ENCODE data around the gene MAP3K12. TPM values are rescaled to one million over a fixed set of nuclear protein-coding genes. Genes with fewer than 3 reads are reported as not detected.

Gene MAP3K12
- total RNA-seq, 1 experiment from 2014 or later: 4.6 TPM

DNA sequence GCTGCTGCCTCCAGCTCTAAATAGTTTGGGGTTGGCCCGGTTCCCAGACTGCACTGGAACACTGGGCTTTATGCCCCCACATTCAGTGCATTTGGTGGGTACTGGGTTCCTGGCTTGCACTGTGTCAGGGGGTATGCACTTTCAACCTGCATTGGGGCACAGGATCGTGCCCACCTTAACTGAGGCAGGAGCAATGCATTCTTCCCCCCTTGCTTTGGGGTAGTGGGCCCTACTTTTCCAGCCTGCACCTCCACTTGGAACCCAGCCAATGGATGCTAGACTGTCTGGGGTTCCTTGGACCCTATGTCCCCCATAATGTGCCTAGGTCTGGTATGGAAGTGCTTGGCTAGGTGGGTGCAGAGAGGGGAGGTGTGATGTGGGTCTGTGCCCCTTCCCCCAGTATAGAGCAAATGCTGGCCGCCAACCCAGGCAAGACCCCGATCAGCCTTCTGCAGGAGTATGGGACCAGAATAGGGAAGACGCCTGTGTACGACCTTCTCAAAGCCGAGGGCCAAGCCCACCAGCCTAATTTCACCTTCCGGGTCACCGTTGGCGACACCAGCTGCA lies 2.4 kb upstream of the MAP3K12 start:
- TSS peak; percentile 69 for BruUV-seq (replicated peaks)
- CTCF ChIA-PET: interaction anchor here (0.5 to 2.0 kb wide), 4 partner anchors 80 to 180 kb away, joined by 3 to 11 read pairs (median 4); partner anchors contain the start of gene AAAS
- peak overlapping the region; percentile 76 for H3K4me3 Mint-ChIP-seq (ENCODE audit: low read depth, unreplicated experiment)
- TF ChIP-seq, protein P1, sequence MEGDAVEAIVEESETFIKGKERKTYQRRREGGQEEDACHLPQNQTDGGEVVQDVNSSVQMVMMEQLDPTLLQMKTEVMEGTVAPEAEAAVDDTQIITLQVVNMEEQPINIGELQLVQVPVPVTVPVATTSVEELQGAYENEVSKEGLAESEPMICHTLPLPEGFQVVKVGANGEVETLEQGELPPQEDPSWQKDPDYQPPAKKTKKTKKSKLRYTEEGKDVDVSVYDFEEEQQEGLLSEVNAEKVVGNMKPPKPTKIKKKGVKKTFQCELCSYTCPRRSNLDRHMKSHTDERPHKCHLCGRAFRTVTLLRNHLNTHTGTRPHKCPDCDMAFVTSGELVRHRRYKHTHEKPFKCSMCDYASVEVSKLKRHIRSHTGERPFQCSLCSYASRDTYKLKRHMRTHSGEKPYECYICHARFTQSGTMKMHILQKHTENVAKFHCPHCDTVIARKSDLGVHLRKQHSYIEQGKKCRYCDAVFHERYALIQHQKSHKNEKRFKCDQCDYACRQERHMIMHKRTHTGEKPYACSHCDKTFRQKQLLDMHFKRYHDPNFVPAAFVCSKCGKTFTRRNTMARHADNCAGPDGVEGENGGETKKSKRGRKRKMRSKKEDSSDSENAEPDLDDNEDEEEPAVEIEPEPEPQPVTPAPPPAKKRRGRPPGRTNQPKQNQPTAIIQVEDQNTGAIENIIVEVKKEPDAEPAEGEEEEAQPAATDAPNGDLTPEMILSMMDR (IDR thresholded peaks at IDR 0.05; ENCODE audit: unreplicated experiment): no peak
- peaks cover 10% of the 10 kb centered on the region for H3K27me3 Mint-ChIP-seq (ENCODE audit: unreplicated experiment)
- peaks cover 57% of the 10 kb centered on the region for H3K36me3 Mint-ChIP-seq (ENCODE audit: insufficient read depth, unreplicated experiment)
- peaks cover 18% of the 10 kb centered on the region for H3K4me1 Mint-ChIP-seq (ENCODE audit: low read depth, unreplicated experiment)
- H3K9me3 Mint-ChIP-seq (ENCODE audit: low read depth, unreplicated experiment): no peaks in the 10 kb centered on the region
- intact Hi-C loops (cut with micrococcal nuclease; ENCODE audit: unreplicated experiment): no loop called here
- DNase-seq: no peak
- no peak overlapping the region for H3K27ac Mint-ChIP-seq (ENCODE audit: unreplicated experiment)

DNA sequence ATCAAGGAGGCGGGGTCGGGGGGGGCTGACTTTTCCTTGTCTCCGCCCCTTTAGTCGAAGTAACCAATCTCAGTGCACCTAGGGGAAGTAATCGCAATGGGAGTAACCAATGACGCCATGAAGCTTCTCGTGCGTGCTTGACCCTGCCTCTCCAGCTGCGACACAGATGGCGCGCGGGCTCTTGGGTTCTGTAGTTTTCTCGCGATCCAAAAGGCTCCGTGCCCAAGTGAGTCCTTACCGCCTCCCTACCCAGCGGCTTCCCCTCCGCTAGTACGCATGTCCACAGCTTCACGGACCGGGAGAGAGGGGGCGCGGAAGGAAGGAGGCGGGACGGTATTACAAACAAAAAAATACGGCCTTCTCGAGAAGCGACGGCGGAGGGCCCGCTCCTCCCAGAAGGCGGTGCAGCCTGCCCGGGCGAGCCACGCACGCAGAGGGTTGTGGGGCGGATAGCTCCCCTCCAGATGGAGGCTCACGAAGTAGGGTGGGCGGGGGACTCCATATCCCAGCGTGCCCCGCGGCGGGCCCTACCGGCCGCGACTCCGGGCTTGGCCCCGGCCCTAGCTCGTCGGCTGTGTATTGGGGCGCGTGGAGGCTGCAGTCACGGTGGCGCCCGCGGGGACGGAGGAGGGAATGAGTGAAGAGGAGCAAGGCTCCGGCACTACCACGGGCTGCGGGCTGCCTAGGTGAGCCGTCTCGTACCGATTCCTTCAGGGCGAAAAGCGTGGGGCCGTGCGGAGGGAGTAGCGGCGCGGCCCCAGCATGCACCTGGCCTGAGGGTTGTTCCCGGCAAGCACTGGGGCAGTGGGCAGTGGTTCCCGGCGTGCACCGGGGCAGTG lies 1.7 kb upstream of the MAP3K12 start, which contains the start of gene TARBP2:
TARBP2 (plus strand) TSS at position 508 of the 839 bp plus-strand sequence; CDS start at position 634, 126 bp downstream.
- Mint-ChIP-seq H3K9me3 (ENCODE audit: low read depth, unreplicated experiment) (no peaks in the 10 kb centered on the region), H3K27me3 (ENCODE audit: unreplicated experiment) (peaks cover 10% of the 10 kb centered on the region), H3K27ac (ENCODE audit: unreplicated experiment) (peak within 1 kb of the TSS; percentile 62), H3K4me1 (ENCODE audit: low read depth, unreplicated experiment) (peaks cover 25% of the 10 kb centered on the region), H3K36me3 (ENCODE audit: insufficient read depth, unreplicated experiment) (peaks cover 57% of the 10 kb centered on the region), H3K4me3 (ENCODE audit: low read depth, unreplicated experiment) (peak within 1 kb of the TSS; percentile 76)
- TF ChIP-seq, protein P1 (IDR thresholded peaks at IDR 0.05; ENCODE audit: unreplicated experiment): no peak
- no TSS peak for BruUV-seq (replicated peaks)
- CTCF ChIA-PET: interaction anchor here (0.5 to 2.0 kb wide), 5 partner anchors 80 to 195 kb away, joined by 3 to 11 read pairs (median 4); partner anchors contain the start of gene AAAS
- peak; percentile 93 for DNase-seq
- intact Hi-C loops (cut with micrococcal nuclease; ENCODE audit: unreplicated experiment): no loop called here

DNA sequence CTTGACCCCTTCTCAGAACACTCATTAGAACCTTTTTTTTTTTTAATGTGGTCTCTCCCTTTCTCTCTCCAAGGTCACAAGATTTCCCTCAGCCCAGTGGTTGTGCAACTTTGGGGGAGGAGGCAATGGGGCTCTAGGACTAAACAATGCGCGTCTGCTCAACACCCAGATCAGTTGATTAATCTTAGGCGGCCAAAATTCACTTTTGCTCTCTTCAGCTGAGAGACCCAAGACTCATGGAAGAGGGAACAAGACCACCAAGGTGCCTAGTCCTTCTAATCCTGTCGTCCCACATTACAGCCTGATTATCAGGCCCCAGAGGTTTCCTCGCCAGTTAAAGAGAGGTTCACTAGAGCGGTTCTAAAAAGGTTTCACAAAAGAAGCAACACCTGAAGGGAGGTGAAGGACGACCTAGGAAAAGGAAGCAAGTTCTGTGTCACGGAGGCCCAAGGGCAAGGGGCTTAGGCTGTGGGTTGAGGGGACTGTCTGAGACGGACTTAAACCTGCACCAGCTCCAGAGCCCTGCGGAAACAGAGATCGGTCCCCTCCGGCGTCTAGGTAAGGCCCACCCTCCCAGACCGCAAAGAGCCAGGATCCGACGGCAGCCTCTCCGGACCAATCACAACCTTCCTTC lies 1.0 kb upstream of the MAP3K12 start:
- TSS peak; percentile 87 for BruUV-seq (replicated peaks)
- CTCF ChIA-PET: interaction anchor here (0.9 to 2.0 kb wide), 3 partner anchors 79 to 194 kb away, joined by 3 to 11 read pairs (median 4); partner anchors contain the start of gene AAAS
- peak overlapping the region; percentile 76 for H3K4me3 Mint-ChIP-seq (ENCODE audit: low read depth, unreplicated experiment)
- H3K4me1 Mint-ChIP-seq (ENCODE audit: low read depth, unreplicated experiment): peaks cover 29% of the 10 kb centered on the region
- DNase-seq: no peak
- no peaks in the 10 kb centered on the region for H3K9me3 Mint-ChIP-seq (ENCODE audit: low read depth, unreplicated experiment)
- peaks cover 50% of the 10 kb centered on the region for H3K36me3 Mint-ChIP-seq (ENCODE audit: insufficient read depth, unreplicated experiment)
- TF ChIP-seq, protein P1 (IDR thresholded peaks at IDR 0.05; ENCODE audit: unreplicated experiment): no peak
- intact Hi-C loops (cut with micrococcal nuclease; ENCODE audit: unreplicated experiment): no loop called here
- H3K27me3 Mint-ChIP-seq (ENCODE audit: unreplicated experiment): peaks cover 10% of the 10 kb centered on the region
- peak overlapping the region; percentile 62 for H3K27ac Mint-ChIP-seq (ENCODE audit: unreplicated experiment)

DNA sequence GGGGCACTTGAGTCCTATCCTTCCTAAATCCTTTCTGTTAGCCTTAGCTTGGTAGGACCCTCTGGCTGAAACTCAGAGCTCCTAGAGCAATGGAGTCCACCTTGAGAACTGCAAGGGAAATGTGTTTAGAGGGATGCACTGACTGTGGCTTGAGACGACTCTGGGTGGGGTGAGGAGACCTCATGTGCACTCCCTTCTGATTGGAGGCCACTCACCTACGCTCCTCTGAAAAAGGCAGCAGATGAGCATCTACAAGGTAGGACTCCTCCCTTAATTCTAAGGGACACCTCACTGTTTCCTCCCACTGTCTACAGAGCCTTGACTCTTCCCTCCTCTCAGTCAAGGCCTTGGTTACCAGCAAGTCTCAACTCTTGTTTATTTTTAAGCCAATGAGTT lies 1.0 kb downstream of the MAP3K12 start:
- intact Hi-C loops (cut with micrococcal nuclease; ENCODE audit: unreplicated experiment): no loop called here
- no peak for DNase-seq
- peaks cover 44% of the 10 kb centered on the region for H3K36me3 Mint-ChIP-seq (ENCODE audit: insufficient read depth, unreplicated experiment)
- no peak overlapping the region for H3K27ac Mint-ChIP-seq (ENCODE audit: unreplicated experiment)
- no TSS peak for BruUV-seq (replicated peaks)
- TF ChIP-seq, protein P1 (IDR thresholded peaks at IDR 0.05; ENCODE audit: unreplicated experiment): no peak
- H3K4me1 Mint-ChIP-seq (ENCODE audit: low read depth, unreplicated experiment): peaks cover 40% of the 10 kb centered on the region
- H3K9me3 Mint-ChIP-seq (ENCODE audit: low read depth, unreplicated experiment): no peaks in the 10 kb centered on the region
- peak overlapping the region; percentile 76 for H3K4me3 Mint-ChIP-seq (ENCODE audit: low read depth, unreplicated experiment)
- CTCF ChIA-PET: no interaction called here
- peaks cover 10% of the 10 kb centered on the region for H3K27me3 Mint-ChIP-seq (ENCODE audit: unreplicated experiment)

Data from Calu3 (cell line).